PC-3 (cell line): ENCODE results near the gene PPM1B. TPM values are rescaled to one million over a fixed set of nuclear protein-coding genes. Genes with fewer than 3 reads are reported as not detected.
"Not testable (repeated sequence)": the region's sequence is repeated elsewhere in the genome, so short reads cannot be mapped to it uniquely, and the experiment has no call there.

Source experiments
- ATAC-seq: fragments of 200-7000 bp; cut with Tn5 transposase; 2 replicates; pipeline ENCODE4 v1.9.1; 2020; ENCODE audit warnings: mild to moderate bottlenecking, moderate library complexity
- BruUV-seq: library from RNA; stranded (reverse); fragments of 400-500 nt; replicated peaks from 2 replicates; lab custom pipeline; 2021; lab: Mats Ljungman, UMichigan
- CTCF ChIA-PET: fragments of 300-600 bp; sonication (Branson Sonifier 250); formaldehyde crosslinking; loops from one replicate; lab custom pipeline; 2022; ENCODE audit warnings: antibody characterized with exemption; lab: Charles Lee
- POLR2A ChIA-PET: fragments of 300-600 bp; sonication (Branson Sonifier 250); formaldehyde crosslinking; loops from one replicate; lab custom pipeline; 2022; ENCODE audit warnings: antibody characterized with exemption; ENCODE audit not compliant: unreplicated experiment; lab: Charles Lee
- DNase-seq: peaks from one replicate; pipeline ENCODE4 v3.0.0-alpha.2; 2015
- H2AFZ ChIP-seq: fragments of 300-600 bp; sonication (generic); 2 replicates; pipeline ENCODE4 v1.6.0; 2016; ENCODE audit warnings: antibody characterized with exemption, low read length
- H3F3A ChIP-seq: fragments of 300-600 bp; sonication (generic); one replicate; pipeline ENCODE4 v1.6.0; 2017; ENCODE audit warnings: antibody characterized with exemption, low read length, control low read depth, mild to moderate bottlenecking; ENCODE audit not compliant: unreplicated experiment
- H3K27ac ChIP-seq: fragments of 300-600 bp; sonication (generic); 2 replicates; pipeline ENCODE4 v1.5.1; 2016; ENCODE audit warnings: mild to moderate bottlenecking, low read length
- H3K27me3 ChIP-seq: fragments of 300-600 bp; sonication (generic); 2 replicates; pipeline ENCODE4 v1.6.1; 2016; ENCODE audit warnings: low read length, mixed read lengths
- H3K36me3 ChIP-seq: fragments of 300-600 bp; sonication (generic); 2 replicates; pipeline ENCODE4 v1.6.1; 2016; ENCODE audit warnings: low read depth, mixed run types, low read length, mixed read lengths
- H3K4me1 ChIP-seq: fragments of 300-600 bp; sonication (generic); 2 replicates; pipeline ENCODE4 v1.5.1; 2016; ENCODE audit warnings: low read length; ENCODE audit not compliant: insufficient read depth
- H3K4me2 ChIP-seq: fragments of 300-600 bp; sonication (generic); 2 replicates; pipeline ENCODE4 v1.6.0; 2016; ENCODE audit warnings: low read length
- H3K4me3 ChIP-seq: fragments of 300-600 bp; sonication (generic); 2 replicates; pipeline ENCODE4 v1.5.1; 2016; ENCODE audit warnings: mild to moderate bottlenecking, low read length, mixed read lengths
- H3K79me2 ChIP-seq: fragments of 300-600 bp; sonication (generic); 2 replicates; pipeline ENCODE4 v1.6.1; 2017; ENCODE audit warnings: low read length, mixed read lengths
- H3K9ac ChIP-seq: fragments of 300-600 bp; sonication (generic); 2 replicates; pipeline ENCODE4 v1.6.0; 2016; ENCODE audit warnings: mild to moderate bottlenecking, low read length
- H3K9me2 ChIP-seq: fragments of 300-600 bp; sonication (generic); replicated peaks from 2 replicates; pipeline ENCODE4 v1.6.1; 2016; ENCODE audit warnings: mixed run types, low read length, mixed read lengths
- H3K9me3 ChIP-seq: fragments of 300-600 bp; sonication (generic); 2 replicates; pipeline ENCODE4 v1.6.1; 2016; ENCODE audit warnings: low read length, mixed read lengths
- H4K20me1 ChIP-seq: fragments of 300-600 bp; sonication (generic); 2 replicates; pipeline ENCODE4 v1.6.1; 2016; ENCODE audit warnings: low read length, mixed read lengths
- CTCF ChIP-seq: fragments of 300-600 bp; sonication (generic); conservative IDR thresholded peaks from 2 replicates; pipeline ENCODE4 v1.5.1; 2017; ENCODE audit warnings: antibody characterized with exemption, low read depth, mild to moderate bottlenecking, low read length
- EZH2 ChIP-seq: fragments of 300-600 bp; sonication (generic); IDR thresholded peaks from one replicate; pipeline ENCODE4 v1.6.1; 2017; ENCODE audit warnings: antibody characterized with exemption, mild to moderate bottlenecking, low read length; ENCODE audit not compliant: unreplicated experiment
- EZH2phosphoT487 ChIP-seq: fragments of 300-600 bp; sonication (generic); IDR thresholded peaks from 2 replicates; pipeline ENCODE4 v1.6.1; 2018; ENCODE audit warnings: mild to moderate bottlenecking, antibody characterized with exemption, low read length, borderline replicate concordance
- intact Hi-C: fragments of 100-400 bp; cut with micrococcal nuclease; formaldehyde crosslinking; loops from 2 replicates; pipeline ENCODE4 v1.9.0; 2023
- total RNA-seq: library from RNA; depleted of rRNA; stranded (reverse); fragments of >200 nt; gene quantifications from 2 replicates; pipeline ENCODE4 v1.2.3, GENCODE V29; 2014

PPM1B gene
- total RNA-seq, 1 experiment from 2014 or later: 17.6 TPM

GRCh38 chr2:44246436-44246835 is 77.8 kb downstream of the PPM1B start:
- no peaks in the 10 kb centered on the region for H3K9me2 ChIP-seq
- no peak overlapping the region for H3K4me3 ChIP-seq
- no TSS peak for BruUV-seq
- POLR2A ChIA-PET: interaction anchor here (0.5 kb wide), 1 partner anchor 10 kb away, joined by 5 read pairs; no protein-coding TSS in a partner anchor
- TF ChIP-seq CTCF (no peak), EZH2phosphoT487 (no peak)
- no peak for ATAC-seq
- H3K4me2 ChIP-seq: no peak overlapping the region
- H3K27me3 ChIP-seq: no peaks in the 10 kb centered on the region
- CTCF ChIA-PET: no interaction called here
- DNase-seq: no peak
- peaks cover 16% of the 10 kb centered on the region for H3K4me1 ChIP-seq
- H3K36me3 ChIP-seq: no peaks in the 10 kb centered on the region
- H3K27ac ChIP-seq: peak overlapping the region; percentile 27; the same call in 1 of the 2 replicates
- H3F3A ChIP-seq: no peaks in the 10 kb centered on the region
- intact Hi-C loops: no loop called here
- no peaks in the 10 kb centered on the region for H3K9me3 ChIP-seq
- no peaks in the 10 kb centered on the region for H3K79me2 ChIP-seq
- H3K9ac ChIP-seq: no peak overlapping the region
- no peaks in the 10 kb centered on the region for H4K20me1 ChIP-seq
- no peak overlapping the region for H2AFZ ChIP-seq

- Histone ChIP-seq H3K27me3 (no peaks in the 10 kb centered on the region), H3K9ac (no peak overlapping the region), H3K79me2 (no peaks in the 10 kb centered on the region), H3K4me3 (no peak overlapping the region), H3K27ac (no peak overlapping the region), H3K9me2 (no peaks in the 10 kb centered on the region), H3K36me3 (no peaks in the 10 kb centered on the region), H3K4me2 (no peak overlapping the region), H3K9me3 (no peaks in the 10 kb centered on the region), H3K4me1 (peaks cover 16% of the 10 kb centered on the region), H2AFZ (no peak overlapping the region), H4K20me1 (no peaks in the 10 kb centered on the region), H3F3A (no peaks in the 10 kb centered on the region)
- DNase-seq (no peak), ATAC-seq (no peak)
- no TSS peak for BruUV-seq
- CTCF ChIA-PET: no interaction called here
- intact Hi-C loops: no loop called here
- POLR2A ChIA-PET: interaction anchor here (0.5 kb wide), 1 partner anchor 9 kb away, joined by 5 read pairs; no protein-coding TSS in a partner anchor
- TF ChIP-seq EZH2 (no peak), CTCF (no peak), EZH2phosphoT487 (no peak)
Observed at GRCh38 chr2:44246840-44247369, 78.2 kb downstream of the PPM1B start.

- H3K27me3 ChIP-seq: no peaks in the 10 kb centered on the region
- H3K4me1 ChIP-seq: peaks cover 16% of the 10 kb centered on the region
- no peak for ATAC-seq
- peak; percentile 13 for DNase-seq
- H4K20me1 ChIP-seq: no peaks in the 10 kb centered on the region
- no peak overlapping the region for H3K4me3 ChIP-seq
- ChIA-PET CTCF (no interaction called here), POLR2A (no interaction called here)
- H3K36me3 ChIP-seq: no peaks in the 10 kb centered on the region
- H3F3A ChIP-seq: no peaks in the 10 kb centered on the region
- H3K9me2 ChIP-seq: no peaks in the 10 kb centered on the region
- H3K4me2 ChIP-seq: no peak overlapping the region
- no peaks in the 10 kb centered on the region for H3K79me2 ChIP-seq
- no peak overlapping the region for H3K27ac ChIP-seq
- H3K9ac ChIP-seq: no peak overlapping the region
- TF ChIP-seq EZH2phosphoT487 (no peak), CTCF (no peak), EZH2 (no peak)
- intact Hi-C loops: no loop called here
- BruUV-seq: no TSS peak
- H2AFZ ChIP-seq: no peak overlapping the region
- no peaks in the 10 kb centered on the region for H3K9me3 ChIP-seq
Observed at GRCh38 chr2:44247924-44248323, 79.2 kb downstream of the PPM1B start.

GRCh38 chr2:44249269-44249668 is 80.6 kb downstream of the PPM1B start:
- H3K9ac ChIP-seq, ATAC-seq, BruUV-seq, H3K9me2 ChIP-seq, H3F3A ChIP-seq, CTCF ChIA-PET, H3K36me3 ChIP-seq, H3K27ac ChIP-seq, H3K4me3 ChIP-seq, H3K27me3 ChIP-seq, H2AFZ ChIP-seq, H3K9me3 ChIP-seq, H3K79me2 ChIP-seq, H3K4me2 ChIP-seq, intact Hi-C loops, DNase-seq, POLR2A ChIA-PET, H4K20me1 ChIP-seq: not testable (repeated sequence)
- peaks cover 16% of the 10 kb centered on the region for H3K4me1 ChIP-seq
